HepG2 (cell line): ENCODE results near the gene MDP1. TPM values are rescaled to one million over a fixed set of nuclear protein-coding genes. Genes with fewer than 3 reads are reported as not detected.

Experiments used
- ATAC-seq: fragments of 200-7000 bp; cut with Tn5 transposase; 3 replicates; pipeline ENCODE4 v1.9.1; 2020; ENCODE audit warnings: mild to moderate bottlenecking, moderate library complexity
- BruUV-seq: library from RNA; stranded (reverse); fragments of 400-500 nt; replicated peaks from 2 replicates; lab custom pipeline; 2021; lab: Mats Ljungman, UMichigan
- CTCF ChIA-PET: fragments of 300-600 bp; formaldehyde crosslinking; extraction: SDS; loops from one replicate; lab custom pipeline; 2021; ENCODE audit warnings: low total read pairs, inconsistent platforms, low intra/inter-chr PET ratio; lab: Yijun Ruan, JAX
- POLR2A ChIA-PET: fragments of 350-600 bp; sonication (Branson Sonifier 250); formaldehyde crosslinking; loops from one replicate; lab custom pipeline; 2020; ENCODE audit warnings: antibody characterized with exemption, inconsistent platforms; lab: Yijun Ruan, JAX
- DNase-seq: peaks from one replicate; pipeline ENCODE4 v3.0.0-alpha.2; 2015; ENCODE audit warnings: low spot score
- FAIRE-seq: peaks from 3 replicates; lab custom pipeline; 2011; peaks lifted over from hg19 to GRCh38; lab: Jason Lieb, UNC
- H2AFZ ChIP-seq: one replicate; pipeline ENCODE4 v1.6.1; 2011; ENCODE audit warnings: low read length, inconsistent platforms
- H3K27ac ChIP-seq: fragments of 300-600 bp; 3 replicates; pipeline ENCODE4 v1.8.0; 2011; ENCODE audit warnings: mixed run types, mild to moderate bottlenecking, mixed read lengths, low read length, inconsistent platforms; ENCODE audit not compliant: insufficient read depth; ENCODE audit errors: extremely low read length
- H3K27me3 ChIP-seq, 2 experiments: fragments of 200-600 bp in 1 of 2; 2 replicates in 1 of 2; 3 replicates in 1 of 2; pipeline versions ENCODE4 v1.6.0 to v1.8.0; 2011; ENCODE audit warnings: low read length in 2 of 2, mild to moderate bottlenecking in 2 of 2, moderate library complexity in 2 of 2, inconsistent platforms in 1 of 2; ENCODE audit not compliant: insufficient read depth in 2 of 2, control insufficient read depth in 1 of 2
- H3K36me3 ChIP-seq, 2 experiments: fragments of 200-600 bp in 1 of 2; replicated peaks in 1 of 2; 2 replicates in 1 of 2; 3 replicates in 1 of 2; pipeline versions ENCODE4 v1.5.1 to v1.8.0; 2011; ENCODE audit warnings: low read length in 2 of 2, inconsistent platforms in 1 of 2; ENCODE audit not compliant: insufficient read depth in 2 of 2, control insufficient read depth in 1 of 2
- H3K4me1 ChIP-seq: 2 replicates; pipeline ENCODE4 v1.5.1; 2012; ENCODE audit warnings: low read length, inconsistent platforms; ENCODE audit not compliant: insufficient read depth
- H3K4me2 ChIP-seq: 2 replicates; pipeline ENCODE4 v1.6.0; 2011; ENCODE audit warnings: low read depth, low read length, inconsistent platforms
- H3K4me3 ChIP-seq, 3 experiments: fragments of 200-600 bp in 1 of 3; sonication (generic), shearing (Covaris generic) in 1 of 3; replicated peaks in 1 of 3; 2 replicates each; pipeline ENCODE4 v1.5.1; 2011 to 2016; ENCODE audit warnings: low read length in 3 of 3, inconsistent platforms in 2 of 3, low read depth in 2 of 3, mild to moderate bottlenecking in 2 of 3, control low read depth in 1 of 3, mixed read lengths in 1 of 3; ENCODE audit not compliant: insufficient read depth in 1 of 3
- H3K79me2 ChIP-seq: one replicate; pipeline ENCODE4 v1.6.1; 2011; ENCODE audit warnings: low read length, inconsistent platforms; ENCODE audit not compliant: insufficient read depth
- H3K9ac ChIP-seq: 2 replicates; pipeline ENCODE4 v1.6.0; 2011; ENCODE audit warnings: mild to moderate bottlenecking, low read depth, low read length, inconsistent platforms; ENCODE audit not compliant: insufficient read depth
- H3K9me3 ChIP-seq: 2 replicates; pipeline ENCODE4 v1.5.1; 2012; ENCODE audit warnings: mild to moderate bottlenecking, low read length
- H4K20me1 ChIP-seq: 2 replicates; pipeline ENCODE4 v1.6.0; 2011; ENCODE audit warnings: inconsistent platforms, mild to moderate bottlenecking, low read length, moderate library complexity; ENCODE audit not compliant: insufficient read depth
- AGO2 ChIP-seq: fragments of 200-400 bp; formaldehyde crosslinking; optimal IDR thresholded peaks from 2 replicates; pipeline ENCODE3; 2017; ENCODE audit warnings: mild to moderate bottlenecking, low read depth, low read length, moderate library complexity
- HIVEP1 ChIP-seq: sonication (generic); formaldehyde crosslinking; IDR thresholded peaks from 2 replicates; pipeline ENCODE4 v1.4.0; 2020; ENCODE audit warnings: mild to moderate bottlenecking, missing genetic modification reagents
- KDM4B ChIP-seq: sonication (generic); formaldehyde crosslinking; IDR thresholded peaks from 2 replicates; pipeline ENCODE4 v1.4.0; 2020; ENCODE audit warnings: missing genetic modification reagents
- MED8 ChIP-seq: sonication (generic); formaldehyde crosslinking; IDR thresholded peaks from 2 replicates; pipeline ENCODE4 v1.8.1; 2023; ENCODE audit warnings: mild to moderate bottlenecking, missing genetic modification reagents; ENCODE audit not compliant: insufficient replicate concordance
- RBFOX2 ChIP-seq: fragments of 200-400 bp; formaldehyde crosslinking; IDR thresholded peaks from 2 replicates; pipeline ENCODE4 v1.6.1; 2017; ENCODE audit warnings: low read depth, mild to moderate bottlenecking, low read length
- ZNF333 ChIP-seq: sonication (generic); formaldehyde crosslinking; IDR thresholded peaks from 2 replicates; pipeline ENCODE4 v1.4.0; 2020; ENCODE audit warnings: mild to moderate bottlenecking, missing genetic modification reagents, borderline replicate concordance
- ZNF589 ChIP-seq: sonication (generic); formaldehyde crosslinking; conservative IDR thresholded peaks from 2 replicates; pipeline ENCODE4 v1.8.0; 2022; ENCODE audit warnings: mild to moderate bottlenecking, moderate library complexity, missing genetic modification reagents
- ZNF776 ChIP-seq: sonication (generic); formaldehyde crosslinking; IDR thresholded peaks from 2 replicates; pipeline ENCODE4 v1.4.0; 2020; ENCODE audit warnings: mild to moderate bottlenecking, missing genetic modification reagents
- WGBS: methylation state at CpG from one replicate; pipeline ENCODE4 v1.1.6; 2017; ENCODE audit warnings: low lambda C conversion rate; 5-methylcytosine and 5-hydroxymethylcytosine counted together
- in situ Hi-C: cut with HindIII; loops from 2 replicates; pipeline ENCODE4 v1.10.0; 2017; ENCODE audit warnings: low pct_unique_long_range_greater_than_20kb; ENCODE audit not compliant: extremely low pct_ligation_motif_present
- intact Hi-C: fragments of 100-400 bp; cut with micrococcal nuclease; formaldehyde crosslinking; loops from one replicate; pipeline ENCODE4 v1.10.0; 2022; ENCODE audit not compliant: unreplicated experiment
- polyA plus RNA-seq, 8 experiments: library from polyadenylated mRNA; depleted of rRNA in 3 of 8; stranded (reverse) in 7 of 8; unstranded in 1 of 8; fragments of >200 nt; fragmentation: Illumina TruSeq in 4 of 8; extraction: Trizol in 4 of 8; gene quantifications; 2 replicates each; pipeline versions ENCODE4 v1.2.1 to v1.2.3, GENCODE V29; 2011 to 2016; ENCODE audit warnings: low read depth in 4 of 8, missing spikeins in 1 of 8, mixed read lengths in 1 of 8; ENCODE audit not compliant: insufficient read depth in 1 of 8
- total RNA-seq, 5 experiments: library from RNA; depleted of rRNA; stranded (reverse); fragments of >200 nt; fragmentation: Illumina TruSeq; extraction: Trizol; gene quantifications; 2 replicates each; pipeline ENCODE4 v1.2.3, GENCODE V29; 2016; ENCODE audit warnings: low read depth in 1 of 5
- TF ChIP-seq, protein P1 (sequence below): IDR thresholded peaks from 2 replicates; pipeline ENCODE4 v1.6.1; 2018; ENCODE audit warnings: missing genetic modification reagents

The MDP1 gene
- total and polyA plus RNA-seq, 2 of the 13 experiments (the other 11 are each of a cell fraction or from before 2014, with no cell fraction given) = 44.1 to 48.7 TPM

DNA sequence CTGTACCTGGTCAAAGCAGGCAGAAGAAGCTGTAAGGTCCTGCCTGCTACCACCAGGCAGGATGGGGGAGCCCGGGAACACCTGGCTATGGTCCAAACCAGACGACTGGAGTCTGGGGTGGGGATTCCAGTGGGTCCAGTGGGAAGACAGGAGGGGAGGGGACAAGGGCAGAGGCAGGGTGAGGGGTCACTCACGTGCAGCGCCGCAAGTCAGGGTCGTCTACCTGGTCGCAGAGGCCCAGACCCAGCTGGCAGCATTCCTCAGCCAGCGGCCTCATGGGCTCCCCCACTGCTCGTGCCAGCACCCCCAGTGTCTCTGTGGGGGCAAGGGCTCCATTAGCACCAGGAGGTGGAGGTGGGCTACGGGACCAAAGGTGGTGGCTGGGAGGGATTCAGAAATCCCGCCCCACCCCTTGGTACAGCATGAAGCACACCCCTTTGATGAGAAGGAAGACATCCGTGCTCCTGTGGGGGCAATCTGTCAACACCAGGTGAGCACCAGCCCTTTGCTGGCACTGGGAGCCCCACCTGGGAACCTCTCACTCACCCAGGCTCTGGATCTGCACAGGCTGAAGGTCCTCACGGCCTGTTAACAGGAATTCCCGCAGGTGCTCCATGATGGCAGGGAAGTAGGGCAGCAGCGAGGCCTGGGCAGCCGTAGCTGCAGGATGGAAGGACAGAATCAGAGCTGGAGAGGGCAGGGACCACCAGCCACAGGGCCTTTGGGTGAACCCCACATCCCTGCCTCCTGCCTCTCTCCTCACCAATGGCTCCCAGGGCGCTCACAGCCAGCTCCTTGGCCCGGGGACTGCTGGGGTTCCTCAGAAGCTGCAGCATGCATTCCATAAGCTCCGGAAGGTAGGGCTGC lies 31.5 kb downstream of the MDP1 start (continued):
- peak; percentile 38 for TF ChIP-seq MED8 (CRISPR knock-in tag)
- no peak for TF ChIP-seq ZNF589 (CRISPR knock-in tag)
- TF ChIP-seq, protein P1, sequence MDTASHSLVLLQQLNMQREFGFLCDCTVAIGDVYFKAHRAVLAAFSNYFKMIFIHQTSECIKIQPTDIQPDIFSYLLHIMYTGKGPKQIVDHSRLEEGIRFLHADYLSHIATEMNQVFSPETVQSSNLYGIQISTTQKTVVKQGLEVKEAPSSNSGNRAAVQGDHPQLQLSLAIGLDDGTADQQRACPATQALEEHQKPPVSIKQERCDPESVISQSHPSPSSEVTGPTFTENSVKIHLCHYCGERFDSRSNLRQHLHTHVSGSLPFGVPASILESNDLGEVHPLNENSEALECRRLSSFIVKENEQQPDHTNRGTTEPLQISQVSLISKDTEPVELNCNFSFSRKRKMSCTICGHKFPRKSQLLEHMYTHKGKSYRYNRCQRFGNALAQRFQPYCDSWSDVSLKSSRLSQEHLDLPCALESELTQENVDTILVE = no peak

DNA sequence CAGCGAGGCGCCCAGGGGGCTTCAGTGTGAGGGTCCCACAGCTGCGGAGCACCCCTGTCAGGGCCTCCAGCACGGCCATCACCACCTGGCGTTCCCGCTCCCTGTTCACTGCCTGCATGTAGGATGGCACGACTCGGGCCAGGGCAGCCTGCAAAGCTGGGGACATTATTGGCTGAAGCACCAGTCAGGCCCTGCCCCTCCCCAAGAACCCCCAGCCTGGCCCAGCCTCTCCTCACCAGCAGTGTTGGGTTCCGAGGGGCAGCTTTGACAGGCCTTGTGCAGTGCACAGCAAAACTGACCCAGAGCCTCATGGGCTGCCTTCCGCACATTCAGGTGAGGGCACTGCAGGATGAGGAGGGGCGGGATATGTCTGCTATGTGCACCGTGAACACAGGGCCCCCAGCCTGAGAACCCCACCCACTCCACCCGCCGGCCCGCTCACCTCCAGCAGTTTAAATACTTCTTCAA lies 32.8 kb downstream of the MDP1 start:
- Histone ChIP-seq H3K4me1 (peaks cover 13% of the 10 kb centered on the region), H2AFZ (no peak overlapping the region), H3K4me2 (no peak overlapping the region), H3K9ac (no peak overlapping the region), H3K4me3 (no peak overlapping the region), H3K27ac (no peak overlapping the region), H3K36me3 (peaks cover 85 to 95% of the 10 kb centered on the region in 2 experiments), H3K27me3 (no peaks in the 10 kb centered on the region), H3K9me3 (no peaks in the 10 kb centered on the region), H4K20me1 (no peaks in the 10 kb centered on the region), H3K79me2 (peaks cover 14% of the 10 kb centered on the region)
- no peak for DNase-seq
- in situ Hi-C loops = no loop called here
- WGBS = over 99% methylated on average over 14 of the region's 15 CpGs
- no peak for ATAC-seq
- 0 out of 2 replicates have a peak, but pooled peaks have one; percentile 49 for TF ChIP-seq RBFOX2
- 0 out of 2 replicates have a peak, but pooled peaks have one; percentile 34 for TF ChIP-seq HIVEP1 (CRISPR knock-in tag)
- TF ChIP-seq AGO2 = peak; percentile 82
- TF ChIP-seq KDM4B (CRISPR knock-in tag) = no peak
- peak; percentile 36; the same call in 1 of the 2 replicates for TF ChIP-seq ZNF776 (CRISPR knock-in tag)
- peak; percentile 71; the same call in 1 of the 2 replicates for TF ChIP-seq ZNF333
- CTCF ChIA-PET = no interaction called here
- intact Hi-C loops = no loop called here
- FAIRE-seq = no peak
- POLR2A ChIA-PET = interaction anchor here (1.0 to 8.1 kb wide), 4 partner anchors 12 to 46 kb away, joined by 3 to 53 read pairs (median 8); partner anchors contain the start of genes IRF9, PSME2 and TM9SF1
- no TSS peak for BruUV-seq
